Cardiac muscle cell (in vitro differentiated cells and primary cell): Measurements from ENCODE around the gene RRP1. TPM values are rescaled to one million over a fixed set of nuclear protein-coding genes. Genes with fewer than 3 reads are reported as not detected.

ENCODE experiments used
- DNase-seq, 2 donors: peaks; one replicate each; pipeline versions ENCODE4 v3.0.0 to v3.0.0-alpha.2; 2010 to 2017; ENCODE audit warnings: low read depth in 1 of 2, low spot score in 1 of 2
- H3K27ac ChIP-seq: fragments of 200-600 bp; sonication (generic); 2 replicates; pipeline ENCODE4 v1.5.1; 2016
- H3K27me3 ChIP-seq: fragments of 200-600 bp; sonication (generic); 2 replicates; pipeline ENCODE4 v1.6.0; 2016; ENCODE audit warnings: control low read depth
- H3K36me3 ChIP-seq: fragments of 200-600 bp; sonication (generic); 2 replicates; pipeline ENCODE4 v1.5.1; 2016; ENCODE audit warnings: control low read depth
- H3K4me1 ChIP-seq: fragments of 200-600 bp; sonication (generic); 2 replicates; pipeline ENCODE4 v1.8.1; 2017; ENCODE audit warnings: low read depth, mild to moderate bottlenecking, mixed run types
- H3K4me3 ChIP-seq: fragments of 200-600 bp; sonication (generic); 2 replicates; pipeline ENCODE4 v1.5.1; 2016; ENCODE audit warnings: mild to moderate bottlenecking
- H3K9me3 ChIP-seq: fragments of 200-600 bp; sonication (generic); 2 replicates; pipeline ENCODE4 v1.5.1; 2017; ENCODE audit warnings: low read depth, mild to moderate bottlenecking, control low read depth
- CTCF ChIP-seq: IDR thresholded peaks from 2 replicates; pipeline ENCODE4 v1.5.1; 2012; ENCODE audit warnings: low read depth, mild to moderate bottlenecking, low read length
- polyA plus RNA-seq: library from polyadenylated mRNA; unstranded; fragments of >200 nt; fragmentation: Nextera tagmentation; extraction: Ambion mirVana; gene quantifications from 2 replicates; pipeline ENCODE4 v1.2.1, GENCODE V29; 2016
- total RNA-seq: library from RNA; depleted of rRNA; stranded (reverse); fragments of >200 nt; gene quantifications from 2 replicates; pipeline ENCODE4 v1.2.3, GENCODE V29; 2016

Gene RRP1
- total and polyA plus RNA-seq, 2 experiments from 2014 or later: 20.1 to 27.8 TPM

- no peak for DNase-seq
- no peak for TF ChIP-seq CTCF
- Histone ChIP-seq H3K9me3 (no peaks in the 10 kb centered on the region), H3K4me1 (no peaks in the 10 kb centered on the region), H3K4me3 (no peak overlapping the region), H3K36me3 (peaks cover 26% of the 10 kb centered on the region), H3K27me3 (no peaks in the 10 kb centered on the region), H3K27ac (no peak overlapping the region)
These were observed 11.2 kb downstream of the RRP1 start for GRCh38 chr21:43800566-43800965.

GRCh38 chr21:43801006-43801783 lies 11.8 kb downstream of the RRP1 start:
- Histone ChIP-seq H3K36me3 (peaks cover 23% of the 10 kb centered on the region), H3K27me3 (no peaks in the 10 kb centered on the region), H3K4me3 (no peak overlapping the region), H3K9me3 (no peaks in the 10 kb centered on the region), H3K27ac (no peak overlapping the region), H3K4me1 (no peaks in the 10 kb centered on the region)
- TF ChIP-seq CTCF: no peak
- no peak for DNase-seq

GRCh38 chr21:43802713-43803313 lies 13.4 kb downstream of the RRP1 start:
- Histone ChIP-seq H3K4me1 (no peaks in the 10 kb centered on the region), H3K27me3 (no peaks in the 10 kb centered on the region), H3K9me3 (no peaks in the 10 kb centered on the region), H3K27ac (no peak overlapping the region), H3K36me3 (peaks cover 16% of the 10 kb centered on the region), H3K4me3 (no peak overlapping the region)
- no peak for TF ChIP-seq CTCF
- DNase-seq: no peak

GRCh38 chr21:43803558-43804300 lies 14.4 kb downstream of the RRP1 start:
- no peak for TF ChIP-seq CTCF
- peaks cover 8% of the 10 kb centered on the region for H3K36me3 ChIP-seq
- H3K9me3 ChIP-seq: no peaks in the 10 kb centered on the region
- H3K27me3 ChIP-seq: no peaks in the 10 kb centered on the region
- DNase-seq: no peak
- H3K4me3 ChIP-seq: no peak overlapping the region
- H3K27ac ChIP-seq: no peak overlapping the region
- no peaks in the 10 kb centered on the region for H3K4me1 ChIP-seq

- no peak for TF ChIP-seq CTCF
- H3K4me1 ChIP-seq: no peaks in the 10 kb centered on the region
- H3K27ac ChIP-seq: no peak overlapping the region
- H3K4me3 ChIP-seq: no peak overlapping the region
- no peaks in the 10 kb centered on the region for H3K36me3 ChIP-seq
- H3K9me3 ChIP-seq: no peaks in the 10 kb centered on the region
- no peak for DNase-seq
- no peaks in the 10 kb centered on the region for H3K27me3 ChIP-seq
These were observed 16.0 kb downstream of the RRP1 start for GRCh38 chr21:43805275-43805800.
